ENCODE results near the gene TNP2.

GRCh38 chr16:11274964-11275363, 5.8 kb upstream of the TNP2 start:
- TF ChIP-seq USF2 (IDR thresholded peaks at IDR 0.05; ENCODE audit: low read depth, low read length) (no peak), CTCF (conservative IDR thresholded peaks at IDR 0.05; ENCODE audit: low read depth, low read length) (no peak), MXI1 (IDR thresholded peaks at IDR 0.05; ENCODE audit: borderline replicate concordance, low read depth, low read length) (no peak)
